HG03064 (cell line): ENCODE results near the gene ZFHX2.
"Not testable (repeated sequence)": the region's sequence is repeated elsewhere in the genome, so short reads cannot be mapped to it uniquely, and the experiment has no call there.

Experiments used
- ATAC-seq: cut with Tn5 transposase; IDR thresholded peaks from one replicate; pipeline ENCODE4 v1.9.1; 2021; ENCODE audit warnings: low read depth; ENCODE audit not compliant: unreplicated experiment

ZFHX2 gene

GRCh38 chr14:23551266-23552028, at the start of gene ZFHX2:
Gene ZFHX2, minus strand, starts transcription at chr14:23551765. Its CDS starts 16,440 bp downstream, at chr14:23535325.
- no peak for ATAC-seq

GRCh38 chr14:23600806-23601205, 49.2 kb upstream of the ZFHX2 start:
- ATAC-seq: no peak

GRCh38 chr14:23600322-23600707, 48.8 kb upstream of the ZFHX2 start:
- no peak for ATAC-seq

- ATAC-seq: not testable (repeated sequence)
Measured at GRCh38 chr14:23594191-23594590, 42.6 kb upstream of the ZFHX2 start.

DNA sequence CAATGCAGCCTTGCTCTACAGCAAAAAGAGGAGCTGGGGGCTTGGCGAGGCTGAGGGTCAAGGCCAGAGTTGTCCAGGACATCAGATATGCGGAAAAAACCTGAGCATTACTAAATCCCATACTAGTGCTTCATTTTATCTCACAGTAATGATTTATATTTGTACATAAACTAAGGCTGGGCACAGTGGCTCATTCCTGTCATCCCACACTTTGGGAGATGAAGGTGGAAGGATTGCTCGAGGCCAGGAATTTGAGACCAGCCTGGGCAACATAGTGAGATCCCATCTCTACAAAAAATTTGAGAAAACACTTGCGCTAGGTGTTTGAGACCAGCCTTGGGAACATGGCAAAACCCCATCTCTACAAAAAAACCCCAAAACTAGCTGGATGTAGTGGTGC, 38.6 kb upstream of the ZFHX2 start:
- ATAC-seq: no peak

DNA sequence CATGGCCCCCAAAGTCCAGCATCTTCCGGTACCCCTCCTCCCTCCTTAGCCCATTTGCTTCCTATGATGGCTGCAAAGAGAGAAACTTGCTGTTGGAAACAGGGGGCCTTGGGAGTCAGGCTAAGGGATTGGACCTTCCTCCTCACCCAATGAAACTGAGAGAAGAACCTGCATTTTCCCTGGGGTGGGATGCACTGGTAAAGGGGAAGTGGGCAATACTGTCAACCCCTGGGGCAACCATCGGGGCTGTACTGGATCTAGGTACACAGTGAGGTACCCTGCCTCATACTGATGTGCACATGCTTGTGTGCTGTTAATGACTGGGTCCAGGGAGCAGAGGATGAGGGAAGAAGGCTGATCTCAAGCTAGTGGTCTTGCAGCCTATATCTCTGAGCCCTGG, 38.0 kb upstream of the ZFHX2 start:
- ATAC-seq: no peak

GRCh38 chr14:23588884-23589598, 37.5 kb upstream of the ZFHX2 start:
- peak; percentile 88 for ATAC-seq

DNA sequence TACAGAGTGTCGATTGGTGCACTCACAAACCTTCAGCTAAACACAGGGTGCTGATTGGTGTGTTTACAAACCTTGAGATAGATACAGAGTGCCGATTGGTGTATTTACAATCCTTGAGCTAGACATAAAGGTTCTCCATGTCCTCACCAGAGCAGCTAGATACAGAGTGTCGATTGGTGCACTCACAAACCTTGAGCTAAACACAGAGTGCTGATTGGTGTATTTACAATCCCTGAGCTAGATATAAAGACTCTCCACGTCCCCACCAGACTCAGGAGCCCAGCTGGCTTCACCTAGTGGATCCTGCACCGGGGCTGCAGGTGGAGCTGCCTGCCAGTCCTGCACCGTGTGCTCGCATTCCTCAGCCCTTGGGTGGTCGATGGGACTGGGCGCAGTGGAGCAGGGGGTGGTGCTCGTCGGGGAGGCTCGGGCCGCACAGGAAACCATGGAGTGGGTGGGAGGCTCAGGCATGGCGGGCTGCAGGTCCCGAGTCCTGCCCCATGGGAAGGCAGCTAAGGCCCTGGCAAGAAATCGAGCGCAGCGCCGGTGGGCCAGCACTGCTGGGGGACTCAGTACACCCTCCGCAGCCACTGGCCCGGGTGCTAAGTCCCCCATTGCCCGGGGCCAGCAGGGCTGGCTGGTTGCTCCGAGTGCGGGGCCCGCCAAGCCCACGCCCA, 33.1 kb upstream of the ZFHX2 start:
- ATAC-seq: not testable (repeated sequence)

DNA sequence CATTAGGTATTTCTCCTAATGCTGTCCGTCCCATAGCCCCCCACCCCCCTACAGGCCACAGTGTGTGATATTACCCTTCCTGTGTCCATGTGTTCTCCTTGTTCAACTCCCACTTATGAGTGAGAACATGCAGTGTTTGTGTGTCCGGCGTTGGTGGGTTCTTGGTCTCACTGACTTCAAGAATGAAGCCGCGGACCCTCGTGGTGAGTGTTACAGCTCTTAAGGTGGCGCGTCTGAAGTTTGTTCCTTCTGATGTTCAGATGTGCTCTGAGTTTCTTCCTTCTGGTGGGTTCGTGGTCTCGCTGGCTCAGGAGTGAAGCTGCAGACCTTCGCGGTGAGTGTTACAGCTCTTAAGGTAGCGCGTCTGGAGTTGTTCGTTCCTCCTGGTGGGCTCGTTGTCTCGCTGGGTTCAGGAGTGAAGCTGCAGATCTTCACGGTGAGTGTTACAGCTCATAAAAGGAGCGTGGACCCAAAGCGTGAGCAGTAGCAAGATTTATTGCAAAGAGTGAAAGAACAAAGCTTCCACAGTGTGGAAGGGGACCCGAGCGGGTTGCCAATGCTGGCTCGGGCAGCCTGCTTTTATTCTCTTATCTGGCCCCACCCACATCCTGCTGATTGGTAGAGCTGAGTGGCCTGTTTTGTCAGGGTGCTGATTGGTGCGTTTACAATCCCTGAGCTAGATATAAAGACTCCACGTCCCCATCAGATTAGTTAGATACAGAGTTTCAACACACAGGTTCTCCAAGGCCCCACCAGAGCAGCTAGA, 32.4 kb upstream of the ZFHX2 start:
- not testable (repeated sequence) for ATAC-seq

- ATAC-seq: no peak
Measured at GRCh38 chr14:23582906-23583760, 31.6 kb upstream of the ZFHX2 start.

DNA sequence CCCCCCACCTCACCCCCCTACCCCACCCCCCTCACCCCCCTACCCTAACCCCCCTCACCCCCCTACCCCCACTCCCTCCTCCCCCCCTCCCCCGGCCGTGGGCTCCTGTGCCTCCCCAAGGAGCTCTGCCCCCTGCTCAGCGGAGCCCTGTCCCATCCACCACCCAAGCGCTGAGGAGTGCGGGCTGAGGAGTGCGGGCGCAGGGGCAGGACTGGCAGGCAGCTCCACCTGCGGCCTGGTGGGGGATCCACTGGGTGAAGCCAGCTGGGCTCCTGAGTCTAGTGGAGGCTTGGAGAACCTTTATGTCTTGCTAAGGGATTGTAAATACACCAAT, 29.4 kb upstream of the ZFHX2 start:
- ATAC-seq: no peak

- no peak for ATAC-seq
Measured at GRCh38 chr14:23580152-23580926, 28.8 kb upstream of the ZFHX2 start.

- no peak for ATAC-seq
Measured at GRCh38 chr14:23579739-23580138, 28.2 kb upstream of the ZFHX2 start.

DNA sequence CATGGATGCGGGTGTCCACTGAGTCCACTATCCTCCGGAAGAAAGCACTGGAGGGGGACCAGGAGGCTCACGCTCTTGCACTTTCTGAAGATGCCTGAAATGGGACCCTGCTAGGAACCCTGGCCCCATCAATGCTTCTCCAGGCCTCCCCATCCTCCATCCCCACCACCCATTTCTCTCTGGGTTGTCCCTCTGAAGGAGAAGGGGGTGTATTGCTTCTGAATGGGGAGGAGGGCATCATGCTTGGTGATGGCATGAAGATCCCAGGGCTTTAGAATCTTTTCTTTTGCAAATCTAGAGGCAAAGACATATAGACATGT, 27.7 kb upstream of the ZFHX2 start:
- no peak for ATAC-seq

DNA sequence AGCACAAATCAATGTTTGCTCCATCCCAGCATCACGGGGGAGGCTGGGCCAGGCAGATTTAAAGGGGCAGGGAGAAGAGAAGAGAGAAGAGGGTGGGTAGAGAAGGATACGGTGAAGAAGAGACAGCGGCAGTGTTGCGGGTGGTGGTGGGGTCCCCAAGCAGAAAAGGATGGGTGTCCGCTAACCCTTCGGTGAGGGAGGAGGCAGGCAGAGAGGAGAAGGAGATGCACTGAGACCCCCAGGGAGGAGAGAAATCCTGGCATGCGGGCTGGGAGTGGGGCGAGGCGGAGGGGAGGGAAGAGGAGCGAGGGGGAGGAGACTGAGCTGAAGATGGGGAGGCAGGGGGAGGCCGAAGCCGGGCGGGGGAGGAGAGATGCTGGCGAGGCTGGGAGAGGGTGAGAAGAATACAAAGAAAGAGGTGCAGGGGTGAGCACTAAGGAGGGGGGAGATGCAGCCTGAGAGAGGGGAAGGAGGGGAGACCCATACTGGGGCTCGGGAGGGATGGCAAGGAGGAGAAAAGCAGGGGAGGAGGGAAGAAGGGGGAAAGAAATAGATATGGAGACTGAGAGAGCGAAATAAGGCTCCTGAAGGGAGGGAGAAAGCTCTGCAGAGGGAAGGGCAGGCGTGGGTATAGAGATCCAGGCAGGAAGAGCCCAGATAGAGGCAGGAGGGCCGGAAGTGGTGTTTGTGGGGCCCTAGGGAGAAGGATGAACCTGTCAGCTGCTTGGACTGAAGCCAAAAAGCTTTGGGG, 27.2 kb upstream of the ZFHX2 start, which contains the start of gene JPH4:
TSS of gene JPH4 (minus strand) at position 231 of the 751 bp plus-strand sequence. CDS start 1,337 bp downstream, outside the sequence.
- ATAC-seq: no peak

DNA sequence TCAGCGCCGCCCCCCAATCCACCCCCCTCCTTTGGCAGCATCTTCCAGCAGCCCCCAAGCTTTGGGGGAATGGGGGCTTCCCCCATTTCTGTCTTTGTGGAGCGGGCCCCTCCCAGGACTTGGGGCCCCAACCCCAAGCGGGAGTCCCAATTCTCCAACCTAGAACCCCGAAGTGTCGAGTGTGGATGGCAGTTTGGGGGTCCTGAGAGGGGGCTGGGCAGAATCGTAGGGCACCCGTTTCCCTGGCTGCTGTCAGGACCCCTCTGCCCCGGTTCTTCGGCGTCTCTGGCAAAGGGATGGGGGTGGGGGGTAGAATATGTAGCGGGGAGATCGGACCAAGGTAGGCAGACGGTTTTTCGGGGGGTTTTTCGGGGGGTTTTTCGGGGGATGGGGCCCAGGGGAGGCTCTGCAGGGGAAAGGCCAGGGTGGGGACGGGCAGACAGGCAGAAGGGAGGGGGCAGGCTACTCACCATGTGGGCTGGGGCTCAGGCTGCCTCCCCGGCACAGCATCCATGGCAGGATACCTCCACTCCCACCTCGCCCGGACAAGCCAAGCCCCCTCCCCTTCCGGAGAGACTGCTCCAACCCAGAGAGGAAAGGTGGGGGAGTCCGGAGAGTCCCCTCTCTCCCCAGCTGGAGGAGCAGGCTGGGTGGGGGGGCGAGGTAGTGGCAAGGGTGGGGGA, 26.3 kb upstream of the ZFHX2 start:
- ATAC-seq: no peak

- ATAC-seq: no peak
Measured at GRCh38 chr14:23577004-23577681, 25.6 kb upstream of the ZFHX2 start.
